GM13976 (cell line): ENCODE results near the gene SPOP.

Experiments used
- DNase-seq: peaks from one replicate; pipeline ENCODE4 v3.0.0; 2012; ENCODE audit warnings: low spot score
- CTCF ChIP-seq: IDR thresholded peaks from 2 replicates; pipeline ENCODE4 v1.5.1; 2012; ENCODE audit warnings: borderline replicate concordance, mild to moderate bottlenecking; ENCODE audit not compliant: insufficient read depth; ENCODE audit errors: extremely low read depth, missing control alignments, control extremely low read depth
- in situ Hi-C: fragments of 300-500 bp; cut with MboI; formaldehyde crosslinking; loops from one replicate; pipeline ENCODE4 v1.12.0; 2022; ENCODE audit warnings: low sequenced_read_pairs, mixed read lengths, inconsistent platforms; ENCODE audit not compliant: unreplicated experiment

The SPOP gene

GRCh38 chr17:49576917-49577649 is 100.8 kb downstream of the SPOP start:
- in situ Hi-C loops = loop anchor here (10.0 kb wide), 1 partner anchor 268 kb away; the partner anchor contains the start of gene TAC4
- no peak for TF ChIP-seq CTCF
- no peak for DNase-seq

- in situ Hi-C loops = loop anchor here (10.0 kb wide), 1 partner anchor 268 kb away; the partner anchor contains the start of gene TAC4
- no peak for TF ChIP-seq CTCF
- peak; percentile 57 for DNase-seq
These were observed 101.6 kb downstream of the SPOP start for GRCh38 chr17:49576088-49576916.

GRCh38 chr17:49575679-49576087 is 102.2 kb downstream of the SPOP start, which contains the start of gene NXPH3:
NXPH3 (plus strand) TSS chr17:49575871; CDS start chr17:49576220, 349 bp downstream.
- peak; percentile 89 for DNase-seq
- TF ChIP-seq CTCF = peak; percentile 78
- in situ Hi-C loops = loop anchor here (10.0 kb wide), 1 partner anchor 269 kb away; the partner anchor contains the start of gene TAC4

GRCh38 chr17:49574945-49575678 is 102.8 kb downstream of the SPOP start:
- no peak for DNase-seq
- no peak for TF ChIP-seq CTCF
- in situ Hi-C loops = loop anchor here (5.0 to 10.0 kb wide), 2 partner anchors 117 to 270 kb away; partner anchors contain the start of gene TAC4

GRCh38 chr17:49574323-49574781 is 103.5 kb downstream of the SPOP start:
- no peak for DNase-seq
- in situ Hi-C loops = loop anchor here (5.0 to 10.0 kb wide), 2 partner anchors 118 to 270 kb away; partner anchors contain the start of gene TAC4
- no peak for TF ChIP-seq CTCF
